ENCODE results near the gene ZBTB33.

ZBTB33 gene

DNA sequence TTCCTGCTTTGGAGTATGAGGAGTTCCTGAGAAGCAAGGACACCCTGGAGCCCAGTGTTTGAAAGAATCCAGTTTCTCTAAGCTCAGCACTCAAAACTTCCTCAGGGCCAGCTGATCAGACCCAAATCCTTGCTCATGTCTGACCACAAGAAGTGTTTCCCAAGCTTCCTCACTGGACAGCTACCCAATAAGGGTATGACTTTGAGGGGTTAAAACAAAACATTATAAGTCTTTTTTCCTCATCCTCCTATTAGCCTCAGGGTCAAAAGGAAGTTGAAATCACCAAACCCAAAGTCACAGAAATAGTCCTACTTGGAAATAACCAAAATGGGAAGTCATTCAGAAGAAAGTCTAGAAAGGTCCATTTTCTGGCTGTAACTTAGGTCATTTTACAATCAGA, 13.7 kb downstream of the ZBTB33 start:
- DNase-seq, result no peak

DNA sequence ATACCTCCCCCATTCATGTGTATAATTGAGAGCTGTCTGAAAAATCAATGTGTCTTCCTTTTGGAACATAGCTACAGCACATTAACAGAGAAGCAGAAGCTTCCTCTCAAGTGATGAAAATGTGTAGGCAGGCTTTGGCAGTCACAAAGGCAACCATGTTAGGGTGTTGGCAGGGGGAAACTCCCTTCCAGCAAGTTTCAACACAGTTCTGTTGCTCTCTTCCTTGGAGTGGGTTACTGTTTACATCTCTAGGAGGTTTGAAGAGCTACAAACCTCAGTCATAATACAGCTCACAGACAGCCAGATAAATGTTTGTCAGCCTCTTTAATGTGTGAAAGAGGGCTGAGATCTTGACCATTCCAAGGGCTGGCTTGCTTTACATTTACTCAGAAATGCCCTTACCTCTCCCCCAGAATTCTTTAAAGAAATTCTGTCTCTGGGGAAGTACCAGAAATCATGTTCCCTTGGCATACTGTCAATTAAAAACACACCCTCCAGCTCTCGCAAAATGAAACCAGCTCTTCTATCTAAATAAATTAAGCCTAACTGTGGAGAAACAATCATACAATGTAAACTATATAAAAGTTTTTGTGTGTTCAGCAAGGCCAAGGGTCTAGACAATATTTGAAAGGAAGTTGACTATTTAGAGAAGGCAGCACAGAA, 18.9 kb downstream of the ZBTB33 start:
- DNase-seq, result no peak

DNA sequence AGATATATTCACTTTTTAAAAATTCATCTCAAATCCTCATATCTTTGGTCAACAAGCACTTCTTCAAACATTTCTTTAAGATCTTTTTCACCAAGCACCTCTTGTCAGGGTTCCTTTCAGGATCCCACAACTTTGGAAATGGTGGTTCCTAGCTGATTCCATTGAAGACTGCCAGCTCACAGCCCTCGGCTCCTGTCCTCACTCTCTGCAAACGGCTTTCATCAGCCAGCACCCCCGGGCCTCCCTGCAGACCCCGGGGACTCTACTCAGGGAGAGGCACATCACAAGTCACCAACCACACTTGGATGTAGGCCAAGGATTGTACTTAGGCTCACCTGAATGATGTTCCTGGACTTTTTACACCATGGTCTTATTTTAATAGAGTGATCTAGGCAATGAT, 20.0 kb downstream of the ZBTB33 start:
- no peak for DNase-seq

DNA sequence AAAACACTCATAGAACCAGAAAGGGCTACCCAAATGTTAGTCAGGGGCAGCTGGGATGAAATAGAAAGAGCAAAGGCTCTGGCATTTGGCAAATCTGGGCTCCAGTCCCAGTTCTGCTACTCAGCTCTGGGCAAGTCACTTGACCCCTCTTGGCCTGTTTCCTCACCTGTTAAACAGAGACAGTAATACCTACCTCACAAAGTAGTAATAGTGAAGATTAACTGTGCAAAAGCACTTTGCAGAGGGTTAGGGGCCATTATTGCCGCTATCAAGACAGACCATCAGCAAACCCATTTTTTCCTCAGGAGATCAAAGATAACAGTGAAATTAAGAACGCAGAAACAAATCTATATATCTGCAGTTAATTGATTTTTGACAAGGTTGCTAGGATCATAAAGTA, 20.6 kb downstream of the ZBTB33 start:
- no peak for DNase-seq

DNA sequence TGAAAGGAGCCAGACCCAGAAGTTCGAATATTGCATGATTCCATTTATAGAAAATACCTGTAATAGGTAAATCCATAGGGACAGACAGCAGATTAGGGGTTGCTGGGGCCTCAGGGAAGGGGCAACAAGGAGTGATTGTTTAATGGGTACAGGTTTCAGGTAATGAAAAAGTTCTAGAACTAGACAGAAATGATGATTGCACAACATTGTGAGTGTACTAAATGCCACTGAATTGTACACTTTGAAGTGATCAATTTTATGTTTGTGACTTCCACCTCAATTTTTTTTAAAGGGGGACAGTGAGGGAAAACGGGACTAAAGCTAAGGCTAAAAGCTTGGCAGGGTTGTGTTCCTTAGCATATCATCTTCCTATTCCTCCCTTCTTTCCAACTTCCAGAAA, 23.5 kb downstream of the ZBTB33 start:
- DNase-seq, result no peak

DNA sequence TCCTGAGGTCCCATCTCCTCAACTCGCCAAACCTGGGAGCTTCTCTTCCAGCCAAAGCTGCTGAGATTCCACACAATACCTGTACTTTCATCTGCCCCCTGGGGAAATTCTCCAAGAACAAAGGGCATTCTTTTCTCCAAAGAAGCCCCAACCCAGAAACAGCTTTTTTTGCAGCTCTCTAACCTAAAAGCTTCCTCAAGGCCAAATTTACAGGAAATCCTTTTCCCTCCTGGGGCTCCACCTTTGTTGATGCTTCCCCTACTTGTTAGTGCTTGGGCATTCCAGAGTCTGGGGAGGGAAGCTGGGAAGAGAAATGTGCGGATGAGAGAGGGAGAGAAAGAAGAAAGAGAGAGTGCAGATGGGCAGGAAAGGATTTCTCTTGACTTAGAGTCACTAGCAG, 24.3 kb downstream of the ZBTB33 start:
- DNase-seq, result peak; percentile 60

DNA sequence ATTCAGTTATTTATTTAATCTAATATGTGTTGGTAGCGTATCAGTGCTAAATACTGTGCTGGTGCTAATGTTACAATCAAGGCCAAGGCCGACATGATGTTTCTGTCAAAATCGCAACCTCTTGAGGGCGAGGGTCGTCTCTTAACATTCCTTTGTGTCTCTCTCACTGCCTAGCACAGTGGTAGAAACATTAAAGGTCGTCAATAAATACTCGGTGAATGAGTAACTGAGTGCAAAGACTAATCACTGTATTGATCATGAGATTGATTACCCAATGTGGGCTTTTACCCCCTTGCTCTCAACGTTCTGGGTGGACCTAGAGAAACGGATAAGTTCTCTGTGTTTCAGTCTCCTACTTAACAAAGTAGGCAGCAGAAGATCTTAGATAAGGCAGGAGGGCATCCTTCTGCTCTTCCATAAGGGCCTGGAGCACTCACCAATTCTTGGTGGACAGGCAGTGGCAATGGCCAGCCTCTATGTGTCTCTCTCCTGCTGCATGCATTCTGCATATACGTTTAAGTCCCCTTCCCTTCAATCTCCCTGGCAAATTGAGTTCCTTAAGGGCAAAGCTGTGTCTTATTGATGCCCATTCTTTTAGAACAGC, 30.5 kb downstream of the ZBTB33 start:
- DNase-seq, result no peak

DNA sequence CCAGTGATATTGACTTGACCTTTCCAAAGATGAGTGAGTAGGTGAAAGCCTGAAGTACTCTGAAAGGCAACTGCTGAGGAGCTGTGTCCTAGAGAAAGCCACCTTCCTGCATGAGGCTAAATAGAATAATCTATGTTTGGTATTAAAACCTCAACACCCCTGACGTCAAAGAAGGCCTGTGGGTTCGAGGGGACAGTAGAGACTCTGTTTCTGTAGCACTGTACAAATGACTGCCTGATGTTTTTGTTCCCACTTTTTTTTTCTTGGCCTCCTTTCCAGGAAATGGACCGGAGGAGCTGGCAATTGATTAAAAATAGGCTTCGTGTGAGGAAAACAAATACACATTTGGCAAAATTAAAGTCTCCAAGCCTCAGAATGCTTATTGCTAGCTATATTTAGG, 31.1 kb downstream of the ZBTB33 start:
- DNase-seq, result no peak

DNA sequence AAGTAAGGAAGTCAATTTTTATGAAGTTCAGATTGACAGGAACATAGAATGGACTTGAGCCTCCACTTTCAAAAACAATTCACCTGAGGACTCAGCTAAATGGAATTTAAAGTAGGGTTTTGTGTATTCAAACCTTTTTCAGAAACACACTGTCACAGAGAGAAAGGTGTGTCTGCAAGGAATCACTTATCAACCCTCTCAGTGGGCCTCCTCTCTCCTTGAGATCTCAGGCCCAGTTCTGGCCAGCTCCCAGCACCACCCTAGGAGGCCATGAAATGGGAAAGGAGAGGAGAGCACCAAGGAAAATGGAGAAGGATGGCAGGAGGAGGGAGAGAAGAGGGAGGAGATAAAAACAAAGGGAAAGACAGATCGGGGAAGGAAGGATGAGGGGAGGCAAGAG, 32.1 kb downstream of the ZBTB33 start:
- DNase-seq, result no peak

DNA sequence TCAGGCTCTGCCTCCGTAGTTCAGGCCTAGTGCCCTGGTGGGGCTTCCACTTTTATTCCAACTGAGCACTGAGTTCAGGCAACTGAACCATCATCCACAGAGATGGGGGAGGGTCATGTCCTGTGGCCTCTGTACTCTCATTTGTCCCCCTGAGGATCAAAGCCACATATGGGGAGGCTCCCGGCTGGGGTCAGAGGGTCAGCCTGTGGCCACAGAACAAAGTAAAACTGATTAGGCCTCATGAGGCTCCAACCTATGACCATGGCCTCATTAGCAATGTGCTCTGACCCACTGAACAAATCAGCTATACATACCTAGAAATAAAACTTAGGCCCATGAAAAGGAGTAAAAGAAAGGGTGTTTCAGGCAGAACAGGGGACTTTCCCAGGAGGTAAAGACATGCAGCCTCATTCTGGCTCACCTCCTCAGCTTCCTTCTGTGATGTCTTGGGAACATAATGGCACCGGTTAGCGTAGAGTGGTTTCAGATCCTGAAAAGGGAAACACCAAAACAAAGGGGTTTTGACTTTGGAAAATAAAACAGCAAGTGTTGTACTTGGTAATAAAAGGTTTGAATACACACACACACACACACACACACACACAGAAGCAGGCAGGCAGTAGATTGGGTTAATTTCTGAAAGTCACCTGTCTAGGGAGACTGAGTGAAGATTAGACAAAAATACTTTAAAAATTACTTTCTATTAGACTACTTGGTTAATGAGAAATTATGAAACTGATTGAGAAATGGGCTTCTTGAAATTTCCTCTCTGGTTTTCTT, 36.3 kb downstream of the ZBTB33 start:
- DNase-seq, result no peak

DNA sequence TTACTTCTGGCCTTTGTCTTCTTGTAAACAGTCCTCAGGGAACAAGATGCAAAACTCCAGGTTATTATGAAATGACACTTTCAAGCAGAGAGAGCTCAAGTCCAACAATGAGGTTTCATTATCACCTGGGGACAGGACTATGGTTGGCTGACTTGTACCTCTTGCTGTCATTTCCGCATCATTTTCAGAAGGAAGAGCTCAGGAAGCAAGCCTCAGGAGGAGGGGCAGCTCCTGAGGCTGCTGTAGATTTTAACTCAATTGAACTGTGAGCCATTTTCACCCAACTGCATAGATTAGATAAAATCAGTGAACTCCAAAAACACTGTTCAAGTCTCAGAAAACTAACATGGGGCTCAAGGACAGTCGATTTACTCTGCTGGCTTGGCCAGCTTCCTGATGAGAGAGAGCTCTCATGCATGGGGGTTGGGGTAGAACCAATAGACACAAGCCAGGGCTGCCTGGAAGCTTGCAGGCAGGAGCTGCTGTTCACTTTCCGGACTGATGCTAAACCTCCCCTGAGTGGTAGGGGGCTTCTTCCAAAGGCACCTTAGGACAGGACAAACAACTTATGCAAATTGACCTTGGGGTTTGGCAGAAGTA, 37.0 kb downstream of the ZBTB33 start:
- no peak for DNase-seq

DNA sequence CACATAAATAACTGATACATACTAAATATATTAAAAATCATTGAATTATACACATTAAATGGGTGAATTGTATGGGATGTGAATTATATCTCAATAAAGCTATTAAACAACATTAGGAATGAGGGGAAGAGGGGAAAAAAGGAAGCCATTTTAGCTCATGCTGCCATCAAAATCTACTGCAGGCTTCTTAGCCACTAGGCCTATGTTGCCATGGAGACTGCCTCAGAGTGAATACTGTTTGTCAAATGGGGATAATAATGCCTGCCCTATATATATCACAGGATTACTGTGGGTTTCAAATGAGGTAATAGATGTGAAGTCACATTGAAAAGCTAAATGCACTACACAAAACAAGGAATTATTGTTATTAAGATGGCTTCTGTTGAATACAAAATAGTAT, 39.5 kb downstream of the ZBTB33 start:
- no peak for DNase-seq

DNA sequence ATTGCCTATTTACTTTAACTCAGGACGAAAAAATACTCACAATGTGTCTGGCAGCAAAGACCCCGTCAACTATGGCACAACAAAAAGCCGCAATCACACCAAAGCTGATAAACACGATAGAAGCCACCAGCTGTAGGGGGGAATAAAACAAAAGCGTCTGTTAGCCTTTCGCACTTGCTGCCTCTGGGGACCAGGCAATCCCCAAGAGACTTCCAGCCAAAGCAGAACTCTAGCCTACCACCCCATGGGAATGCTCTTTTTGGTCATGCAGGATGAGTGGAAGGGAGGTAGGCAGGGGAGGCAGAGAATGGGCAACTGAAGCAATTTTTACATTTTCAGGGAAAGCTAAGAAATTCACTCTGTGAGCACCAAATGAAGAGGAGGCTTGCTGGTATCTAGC, 40.6 kb downstream of the ZBTB33 start:
- DNase-seq, result no peak

DNA sequence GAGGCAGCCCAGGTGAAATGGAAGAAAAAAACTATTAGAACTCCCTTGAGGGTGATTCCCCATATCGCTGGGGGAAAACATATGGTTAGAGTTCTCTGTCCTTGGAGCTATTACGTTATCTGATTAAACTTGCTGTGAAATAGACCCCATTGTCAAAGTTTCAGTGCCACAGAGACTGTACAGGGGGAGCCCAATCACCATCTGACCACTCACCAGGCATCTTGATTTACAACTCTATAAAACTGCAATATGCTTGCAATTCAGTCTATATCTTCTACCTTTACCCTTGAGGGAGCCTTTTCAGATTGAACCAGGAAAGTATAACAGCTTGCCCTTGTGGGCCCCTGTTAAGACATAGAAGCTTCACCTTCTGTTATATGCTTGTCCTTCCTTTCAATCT, 42.4 kb downstream of the ZBTB33 start:
- DNase-seq, result no peak

DNA sequence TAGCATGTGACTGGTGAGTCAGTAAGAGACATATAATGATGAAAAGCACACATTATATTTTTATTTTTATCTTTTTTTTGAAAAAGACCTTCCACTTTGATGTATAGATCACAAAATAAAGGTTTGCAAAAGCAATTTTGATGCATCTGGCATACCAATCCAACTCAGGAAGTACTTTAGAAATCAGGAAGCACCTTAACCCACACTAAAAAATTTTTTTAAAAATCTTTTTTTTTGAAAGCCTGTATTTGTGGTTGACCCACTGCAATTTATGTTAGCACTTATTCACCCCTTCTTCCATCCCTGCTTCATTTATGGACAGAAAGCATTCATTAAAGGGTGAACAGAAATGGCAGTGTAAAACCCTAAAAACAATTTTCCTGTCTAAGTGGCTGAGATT, 44.0 kb downstream of the ZBTB33 start:
- no peak for DNase-seq

DNA sequence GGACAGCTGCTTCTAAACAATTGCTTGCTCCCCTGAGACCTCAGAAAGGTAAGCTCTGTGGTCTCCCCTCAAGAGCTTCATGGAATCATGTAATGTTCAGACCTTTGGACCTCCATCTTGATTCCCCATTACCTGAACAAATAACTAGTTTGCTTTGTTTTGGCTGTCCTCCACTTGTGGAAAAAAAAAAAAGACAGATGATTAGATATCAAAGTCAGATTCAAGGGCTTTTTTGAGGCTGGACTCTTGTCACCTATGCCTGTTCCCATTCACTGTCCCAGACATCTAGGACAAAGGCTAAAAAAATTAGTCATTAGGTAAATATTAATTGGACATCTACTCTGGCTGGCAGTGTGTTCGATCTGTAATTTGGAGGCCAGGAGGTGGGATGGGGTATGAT, 47.3 kb downstream of the ZBTB33 start:
- DNase-seq, result no peak

DNA sequence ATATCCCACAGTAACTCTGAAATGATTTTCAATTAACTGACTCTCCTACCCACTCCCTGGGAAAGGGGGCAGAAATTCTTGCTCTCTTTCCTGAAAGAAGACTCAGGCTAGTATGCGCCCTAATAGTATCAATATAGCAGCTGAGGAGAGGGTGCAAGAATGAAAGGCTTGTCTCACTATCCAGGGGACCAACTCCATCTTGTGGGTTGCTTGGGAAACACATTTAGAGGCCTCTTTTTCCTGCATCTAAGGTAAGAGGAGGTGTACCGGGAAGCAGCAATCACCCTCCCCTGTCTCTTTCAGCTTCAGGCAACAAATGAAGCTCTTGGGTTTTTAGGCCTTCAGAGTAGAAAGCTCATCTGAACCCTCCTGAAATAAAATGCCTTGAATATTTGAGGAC, 49.3 kb downstream of the ZBTB33 start:
- DNase-seq, result no peak

DNA sequence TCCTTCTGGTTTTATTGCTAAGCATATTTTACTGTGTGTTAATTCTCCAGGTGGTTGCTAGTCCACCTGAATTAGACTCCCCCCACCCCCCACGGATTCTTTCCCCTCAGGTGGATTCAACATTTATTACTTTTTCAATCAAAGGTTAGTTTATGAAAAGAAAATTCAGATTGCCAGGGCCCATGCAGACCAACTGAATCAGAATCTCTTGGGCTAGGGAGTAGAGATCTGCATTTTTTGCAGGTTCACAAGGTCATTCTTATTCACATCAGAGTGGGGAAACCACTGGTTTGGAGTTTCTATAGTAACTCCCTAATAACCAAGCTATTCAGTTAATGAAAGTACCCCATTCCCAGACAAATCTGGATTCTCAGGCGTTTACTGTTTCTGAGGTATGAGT, 50.9 kb downstream of the ZBTB33 start:
- no peak for DNase-seq

DNA sequence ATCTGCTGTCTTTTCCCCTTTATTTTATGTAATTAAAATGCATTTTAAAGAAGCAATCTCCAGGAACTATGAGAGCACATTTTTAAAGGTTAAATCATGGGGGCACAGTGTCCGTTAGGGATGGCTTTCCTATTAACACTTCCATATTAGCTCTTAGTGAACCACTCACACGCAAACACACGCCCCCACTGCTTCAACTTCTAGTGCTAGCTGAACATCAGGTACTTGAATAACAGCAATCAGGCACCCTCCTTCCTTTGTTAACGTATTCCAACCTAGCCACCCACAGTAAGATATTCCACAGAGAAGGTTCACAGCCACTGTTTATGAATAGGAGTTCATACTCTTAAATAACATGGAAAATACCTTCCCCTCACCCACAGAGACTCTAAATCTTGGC, 51.3 kb downstream of the ZBTB33 start:
- DNase-seq, result no peak

DNA sequence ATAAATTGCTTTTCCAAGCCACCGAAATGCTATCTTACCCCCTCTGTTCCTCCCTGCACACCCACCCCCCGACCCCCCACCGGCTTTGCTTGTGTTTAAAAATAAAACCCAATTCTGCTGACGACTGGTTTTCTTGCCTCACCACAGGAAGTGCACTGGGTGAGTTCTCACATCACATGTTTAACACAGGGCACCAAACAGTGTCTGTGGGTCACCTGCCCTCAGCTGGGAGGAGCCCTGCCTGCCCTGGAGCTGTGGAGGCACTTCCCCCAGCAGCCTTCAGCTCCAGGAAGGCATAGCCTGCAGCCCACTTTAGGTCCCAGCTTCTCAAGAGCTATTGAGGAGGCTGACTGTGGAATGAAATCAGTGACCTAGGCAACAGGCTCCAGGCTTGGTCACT, 51.8 kb downstream of the ZBTB33 start:
- peak; percentile 75 for DNase-seq

DNA sequence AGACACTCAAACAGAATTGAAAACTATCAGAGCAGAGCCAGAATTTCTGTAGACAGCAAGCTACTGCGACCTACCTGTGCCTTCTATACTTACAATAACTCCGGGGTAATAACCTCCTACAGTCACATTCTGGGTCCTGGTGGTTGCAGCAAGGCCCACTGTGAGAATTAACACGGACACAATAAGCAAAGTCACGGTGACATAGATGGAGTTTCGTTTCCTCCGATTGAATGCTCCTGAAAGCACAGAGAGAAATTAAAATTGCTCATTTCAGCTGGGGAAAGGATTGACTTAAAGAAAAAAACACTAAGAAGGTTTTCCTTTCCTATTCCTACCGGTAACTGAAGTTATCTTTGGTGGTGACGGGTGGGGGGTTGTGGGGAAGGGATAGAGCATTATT, 53.6 kb downstream of the ZBTB33 start:
- DNase-seq, result no peak

DNA sequence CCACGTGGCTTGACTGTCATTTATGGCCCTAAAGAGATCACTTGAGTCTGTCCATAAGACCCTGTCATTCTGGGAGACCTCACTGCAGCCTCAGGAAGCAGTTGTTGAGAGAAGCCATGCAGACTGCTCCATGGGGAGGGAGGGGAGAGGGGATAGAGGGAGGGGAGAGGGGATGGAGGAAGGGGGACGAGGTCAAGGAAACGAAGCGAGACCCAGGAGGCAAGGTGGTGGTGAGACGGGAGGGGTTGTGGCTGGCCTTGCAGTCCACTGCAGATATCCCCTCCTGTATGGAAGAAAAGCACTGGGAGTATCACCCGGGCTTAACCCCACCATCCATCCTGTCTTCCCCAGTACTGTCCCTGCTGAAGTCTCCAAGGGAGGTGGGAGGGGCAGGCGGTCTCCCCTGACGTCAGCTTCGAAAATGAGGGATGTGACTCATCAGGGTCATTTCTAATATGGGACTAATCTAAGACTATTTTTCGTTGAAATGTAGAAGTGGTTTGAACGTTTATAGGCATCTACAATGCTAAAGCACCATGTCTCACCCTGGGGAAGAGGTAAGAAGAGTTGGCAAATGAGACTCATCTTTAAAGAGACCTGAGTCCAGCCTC, 55.0 kb downstream of the ZBTB33 start:
- no peak for DNase-seq

DNA sequence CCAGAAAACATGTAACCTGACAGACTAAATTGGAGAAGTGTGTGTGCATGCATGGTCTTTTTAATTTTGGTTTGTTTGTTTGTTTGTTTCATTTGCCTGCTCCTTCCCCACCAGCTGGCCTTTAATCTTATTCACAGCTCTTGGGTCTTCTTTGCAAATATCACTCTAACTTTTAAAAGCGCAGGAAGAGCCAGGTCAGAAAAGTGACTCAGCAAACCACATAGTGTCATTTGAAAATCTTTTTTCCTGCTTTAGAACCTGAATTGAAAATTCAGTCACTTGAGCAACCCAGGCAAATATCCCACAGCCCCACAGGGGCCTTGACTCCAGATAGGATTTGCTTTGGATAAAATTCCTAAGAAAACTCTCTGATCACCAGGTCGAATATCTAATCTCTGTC, 56.0 kb downstream of the ZBTB33 start:
- no peak for DNase-seq

Data from islet precursor cell (in vitro differentiated cells).